ENCODE data around the gene MAFG.

MAFG gene

GRCh38 chr17:81907219-81908145 is 20.1 kb downstream of the MAFG start:
- no peak for DNase-seq

GRCh38 chr17:81906476-81907218 is 20.9 kb downstream of the MAFG start:
- no peak for DNase-seq

DNA sequence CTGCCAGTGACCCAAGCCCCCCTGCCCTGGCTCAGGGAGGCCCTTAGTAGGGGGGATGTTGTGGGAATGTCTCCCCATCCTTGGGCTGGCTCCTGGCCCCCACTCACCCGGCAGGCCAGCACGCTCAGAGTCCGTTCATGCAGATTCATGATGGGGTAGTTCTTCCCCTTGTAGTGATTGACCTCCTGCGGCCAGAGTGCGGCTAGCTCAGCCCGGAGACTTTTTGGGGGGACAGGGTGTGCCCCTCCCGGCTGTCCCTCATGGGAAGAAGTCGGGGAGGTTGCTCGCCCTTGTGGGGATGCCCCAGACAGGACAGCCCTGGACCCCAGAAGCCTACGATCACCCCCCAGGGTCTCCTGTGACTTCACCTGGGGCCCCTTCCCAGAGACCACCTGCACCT is 21.5 kb downstream of the MAFG start:
- no peak for DNase-seq

DNA sequence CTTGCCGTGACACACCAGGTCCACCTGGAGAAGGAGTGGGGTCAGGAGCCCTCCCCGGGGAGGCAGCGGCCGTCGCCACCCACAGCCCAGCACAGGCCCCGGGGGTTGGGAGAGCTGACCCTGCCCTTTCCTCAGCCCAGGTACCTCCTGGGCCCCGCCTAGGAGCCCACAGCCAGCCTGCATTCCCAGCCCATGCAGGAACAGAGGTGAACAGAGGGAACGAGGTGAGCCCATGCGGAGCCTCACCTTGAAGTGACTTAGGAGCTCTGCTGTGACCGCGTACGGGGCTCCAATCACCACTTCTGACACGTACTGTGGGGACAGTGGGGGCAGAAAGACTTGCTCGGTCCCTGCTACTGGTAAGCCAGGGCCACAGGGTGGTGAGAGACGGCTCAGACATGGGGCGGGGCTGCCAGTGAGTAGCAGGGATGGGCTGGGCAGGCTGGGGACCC is 22.1 kb downstream of the MAFG start:
- no peak for DNase-seq

DNA sequence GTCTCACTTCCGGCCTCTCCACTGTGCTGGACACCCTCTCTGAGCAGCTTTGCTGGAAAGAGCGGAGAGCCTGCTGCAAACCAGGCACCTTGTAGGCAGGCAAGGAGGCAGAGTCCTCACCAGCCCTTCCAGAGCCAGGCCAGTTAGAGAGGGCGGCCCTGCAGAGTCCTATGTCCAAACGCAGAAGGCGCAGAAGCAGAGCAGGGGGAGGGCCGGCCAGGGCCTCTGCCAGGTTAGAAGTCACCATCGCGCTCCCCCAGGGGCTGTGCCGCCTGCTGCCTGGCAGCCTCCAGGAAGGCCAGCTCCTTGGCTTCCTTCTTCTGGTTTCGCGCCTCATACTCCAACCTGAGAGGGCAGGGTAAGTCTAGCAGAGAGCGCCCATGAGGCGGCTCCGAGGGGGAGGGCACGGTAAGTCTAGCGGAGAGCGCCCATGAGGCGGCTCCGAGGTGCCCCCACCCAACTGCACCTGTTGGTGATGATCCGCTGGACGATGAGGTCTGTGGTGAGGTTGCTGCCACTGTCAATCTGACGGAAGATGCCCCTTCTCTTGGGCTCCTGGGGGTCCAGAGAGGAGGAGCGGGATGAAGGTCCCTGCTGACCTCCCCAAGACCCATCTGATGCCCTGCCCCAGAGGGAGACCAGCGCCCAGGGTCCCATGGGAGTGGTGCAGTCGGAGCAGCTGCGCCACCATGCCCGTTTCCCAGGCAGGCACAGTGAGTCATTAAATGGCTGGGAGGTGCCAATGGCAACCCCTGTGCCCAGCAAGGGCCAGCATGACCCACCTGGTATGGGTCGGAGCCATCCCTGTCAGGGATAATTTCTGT is 22.7 kb downstream of the MAFG start:
- no peak for DNase-seq

DNA sequence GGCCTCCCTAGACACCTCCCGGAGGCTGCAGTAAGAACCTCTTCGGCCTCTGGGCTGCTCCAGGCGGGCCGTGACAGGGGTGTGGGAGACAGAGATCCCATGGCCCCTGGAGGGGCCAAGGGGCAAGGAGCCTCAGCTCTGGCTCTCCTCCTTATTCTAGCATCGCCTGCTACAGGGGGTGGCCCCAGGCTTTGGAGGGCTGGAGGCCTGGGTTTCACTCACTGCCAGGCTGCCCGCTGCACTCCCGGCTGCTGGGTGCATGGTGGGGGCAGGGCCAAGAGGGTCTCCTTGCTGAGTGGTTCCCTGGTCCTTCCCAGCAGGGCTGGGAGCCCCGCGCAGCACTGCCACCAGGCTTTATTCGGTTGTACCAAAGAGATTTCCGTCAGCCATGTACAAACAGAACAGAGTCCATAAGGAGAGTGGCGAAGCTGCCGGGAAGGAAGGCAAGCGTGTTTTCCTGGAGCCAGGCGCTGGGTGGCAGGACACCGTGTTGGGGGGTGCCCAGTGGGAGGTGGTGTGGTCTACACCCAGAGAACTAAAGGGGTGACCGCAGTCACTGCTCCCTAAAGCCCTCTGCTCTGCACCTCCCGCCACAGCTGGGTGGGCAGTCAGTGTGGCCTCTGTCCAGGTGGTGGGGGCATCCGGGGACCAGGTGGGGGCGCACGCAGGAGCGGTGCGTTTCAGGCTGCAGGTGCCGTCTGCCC is 23.5 kb downstream of the MAFG start:
- DNase-seq: no peak

DNA sequence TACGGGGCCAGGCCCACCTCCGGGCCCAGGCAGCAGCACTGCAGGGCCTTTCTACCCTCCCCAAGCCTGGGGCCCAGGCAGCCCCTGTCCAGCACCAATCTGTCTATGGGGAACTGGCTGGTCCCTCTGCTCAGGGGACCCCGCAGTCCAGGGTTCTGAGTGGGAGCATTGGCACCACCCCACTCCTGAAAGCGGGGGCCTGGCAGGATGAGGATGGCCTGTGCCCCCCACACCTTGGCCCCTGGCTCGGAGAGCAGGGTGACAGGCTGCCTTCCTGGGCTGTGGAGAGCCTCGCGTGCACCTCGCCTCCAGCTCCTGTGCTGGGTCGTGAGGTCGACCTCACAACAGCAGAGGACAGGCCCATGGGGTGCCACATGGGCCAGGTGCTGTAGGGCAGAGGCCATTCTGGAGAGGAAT is 24.1 kb downstream of the MAFG start:
- DNase-seq: no peak

GRCh38 chr17:81902653-81903414 is 24.7 kb downstream of the MAFG start:
- no peak for DNase-seq

GRCh38 chr17:81902023-81902652 is 25.4 kb downstream of the MAFG start, which contains the start of gene NPB:
Gene NPB, plus strand, starts transcription at chr17:81902238. Its CDS starts 40 bp downstream, at chr17:81902278.
- no peak for DNase-seq

DNA sequence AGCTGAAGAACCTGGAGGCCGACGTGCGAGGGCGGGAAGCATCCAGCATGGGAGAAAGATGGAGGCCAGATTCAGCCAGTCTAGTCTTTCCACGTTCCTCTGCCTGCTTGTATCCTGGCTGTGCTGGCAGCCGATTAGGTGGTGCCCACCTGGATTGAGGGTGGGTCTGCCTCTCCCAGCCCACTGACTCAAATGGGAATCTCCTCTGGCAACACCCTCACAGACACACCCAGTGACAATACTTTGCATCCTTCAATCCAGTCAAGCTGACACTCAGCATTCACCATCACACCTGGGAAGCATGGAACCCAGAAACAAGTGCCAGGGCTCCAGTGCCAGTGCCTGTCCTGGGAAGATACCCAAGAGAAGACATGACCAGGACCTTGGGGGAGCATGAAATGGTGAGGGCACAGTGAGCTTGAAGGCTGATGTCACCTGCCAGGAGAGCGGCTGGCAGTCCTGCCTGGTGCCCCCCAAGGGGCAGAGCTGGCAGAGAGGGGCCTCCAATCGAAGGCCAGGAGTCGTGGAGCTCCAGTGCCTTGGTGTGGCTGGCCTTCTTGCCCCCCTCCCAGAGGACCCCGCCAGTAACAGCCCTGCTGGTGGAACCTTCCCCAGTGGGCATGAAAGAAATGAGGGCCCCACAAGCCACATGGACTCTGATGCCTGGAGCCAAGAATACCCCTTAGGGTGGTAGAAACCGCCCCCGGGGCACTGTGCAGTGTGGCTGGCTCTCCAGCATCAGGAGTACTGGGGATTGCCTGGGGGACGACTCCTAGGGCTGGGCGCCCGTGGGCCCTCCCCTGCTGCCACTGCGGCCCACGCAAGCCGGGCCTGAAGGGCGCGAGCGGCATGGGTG is 26.1 kb downstream of the MAFG start:
- no peak for DNase-seq

DNA sequence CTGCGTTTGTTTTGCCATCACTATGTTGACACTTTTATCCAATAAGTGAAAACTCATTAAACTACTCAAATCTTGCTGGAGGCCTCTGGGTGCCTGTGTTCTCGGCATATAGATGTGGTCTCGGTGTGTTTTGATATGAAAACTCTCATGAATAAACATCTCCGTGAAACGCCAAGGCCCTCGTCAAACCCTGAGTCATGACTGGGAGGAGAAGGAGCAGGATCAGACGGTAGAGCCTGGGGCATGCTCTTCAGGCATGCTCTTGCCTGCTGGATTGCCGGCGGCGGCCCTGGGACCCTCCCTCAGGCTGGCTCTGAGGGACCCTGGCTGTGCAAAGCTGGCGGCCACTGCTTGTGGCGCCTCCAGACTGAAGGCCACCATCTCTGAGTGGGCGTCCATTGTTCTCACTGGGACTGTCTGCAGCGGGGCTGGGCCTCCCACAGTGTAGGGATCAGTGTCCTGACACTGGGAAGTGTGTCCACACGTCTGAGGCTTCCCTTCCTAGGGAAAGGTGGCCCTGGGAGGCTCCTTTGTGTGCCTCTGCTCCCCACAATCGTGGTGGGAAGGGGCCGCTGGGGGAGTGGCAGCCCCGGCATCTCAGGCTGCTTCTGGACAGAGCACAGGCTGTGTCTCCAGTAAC is 27.2 kb downstream of the MAFG start:
- no peak for DNase-seq

DNA sequence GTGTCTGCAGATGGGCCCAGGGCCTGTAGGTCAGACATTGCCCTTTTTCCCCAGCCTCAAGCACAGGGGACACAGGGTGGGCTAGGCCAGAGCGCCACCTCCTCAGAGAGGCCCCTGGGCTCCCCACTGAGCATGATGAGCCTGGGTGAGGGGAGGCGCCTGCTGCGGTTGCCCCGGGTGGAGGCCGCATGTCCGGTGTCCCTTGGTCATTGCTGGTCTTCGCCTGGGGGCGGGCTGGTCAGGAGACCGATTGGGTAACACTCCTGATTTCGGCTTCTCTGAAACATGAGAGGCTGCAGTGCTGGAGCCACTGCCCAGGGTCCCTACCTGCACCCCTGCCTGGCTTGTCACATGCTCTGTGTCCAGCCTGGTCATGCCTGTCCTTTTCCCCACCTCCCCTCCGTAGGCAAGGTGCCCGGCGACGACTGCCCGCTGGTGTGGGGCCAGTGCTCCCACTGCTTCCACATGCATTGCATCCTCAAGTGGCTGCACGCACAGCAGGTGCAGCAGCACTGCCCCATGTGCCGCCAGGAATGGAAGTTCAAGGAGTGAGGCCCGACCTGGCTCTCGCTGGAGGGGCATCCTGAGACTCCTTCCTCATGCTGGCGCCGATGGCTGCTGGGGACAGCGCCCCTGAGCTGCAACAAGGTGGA is 27.9 kb downstream of the MAFG start:
- no peak for DNase-seq

DNA sequence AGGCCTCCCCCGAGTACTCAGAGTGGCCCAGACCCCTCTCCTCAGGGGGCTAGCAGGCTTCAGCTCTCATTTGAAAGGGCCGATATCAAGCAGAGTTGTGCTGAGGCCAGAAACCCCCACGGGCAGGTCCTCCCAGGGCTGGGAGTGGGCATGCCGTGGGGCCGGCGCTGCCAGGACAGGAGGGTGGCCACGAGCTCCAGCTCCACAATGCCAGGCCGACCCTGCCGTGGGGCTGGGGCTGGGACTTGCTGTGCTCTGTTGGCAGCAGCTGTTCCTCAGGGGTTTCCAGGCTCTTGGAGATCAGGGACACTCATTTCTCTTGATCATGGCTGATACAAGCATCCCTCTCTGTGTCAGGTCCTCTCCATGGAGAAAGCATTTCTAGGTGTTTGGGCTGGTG is 28.6 kb downstream of the MAFG start:
- no peak for DNase-seq

DNA sequence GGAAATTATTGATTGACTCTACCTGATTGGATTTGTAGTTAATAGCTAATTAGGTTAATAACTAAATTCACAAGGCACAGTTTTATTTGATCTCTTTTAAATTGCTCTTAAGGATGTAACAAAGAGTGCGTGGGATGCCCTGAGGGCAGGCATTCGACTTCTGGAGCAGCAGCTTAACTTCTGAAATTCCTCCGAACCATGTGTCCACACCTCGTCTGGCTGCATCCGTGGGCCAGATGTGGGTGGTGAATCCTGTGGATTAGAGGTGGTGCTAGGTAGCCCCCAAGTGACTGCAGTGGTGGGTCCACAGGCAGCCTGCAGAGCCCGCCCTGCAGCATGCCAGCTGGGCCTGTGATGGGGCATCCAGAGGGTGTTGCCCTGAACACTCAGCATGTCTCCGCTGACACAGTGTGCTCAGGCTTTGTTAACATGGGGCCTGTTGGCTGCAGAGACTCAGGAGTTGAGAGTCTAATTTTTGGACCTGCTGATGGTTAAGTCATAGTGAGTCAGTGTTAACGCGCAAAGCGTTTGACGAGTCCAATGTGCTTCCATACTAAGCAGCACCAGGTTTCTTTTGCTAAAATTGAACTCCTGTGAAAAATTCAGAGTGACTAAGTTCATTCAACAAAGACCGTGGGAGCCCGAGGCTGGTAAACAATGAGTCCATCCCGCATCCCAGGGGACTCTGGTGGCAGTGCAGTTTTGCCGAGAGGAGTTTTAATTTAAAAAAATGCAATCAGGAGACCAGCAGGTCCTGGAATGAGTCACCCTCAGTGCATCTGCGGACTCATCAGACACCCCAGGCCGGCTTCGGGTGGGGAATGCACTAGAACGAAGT is 29.3 kb downstream of the MAFG start:
- no peak for DNase-seq

GRCh38 chr17:81895400-81895799 is 32.1 kb downstream of the MAFG start:
- no peak for DNase-seq

DNA sequence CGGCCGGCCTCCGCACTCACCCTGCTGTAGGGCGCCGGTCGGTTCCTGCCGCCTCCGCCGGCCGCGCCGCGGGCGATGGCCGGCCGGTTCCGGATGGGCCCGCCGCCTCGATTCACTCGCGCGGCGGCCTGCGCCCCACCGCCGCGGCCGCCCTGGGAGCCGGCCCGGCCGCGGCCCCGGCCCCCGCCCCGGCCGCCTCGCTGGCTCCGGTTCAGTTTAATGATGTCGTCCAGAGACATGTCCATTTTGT is 36.3 kb downstream of the MAFG start:
- no peak for DNase-seq

- DNase-seq: no peak
Measured at GRCh38 chr17:81890447-81891302, 36.9 kb downstream of the MAFG start.

Measured in CD4-positive, alpha-beta T cell treated with Interferon gamma for 1 hour (primary cell).